Endothelial cell (in vitro differentiated cells): Measurements from ENCODE around the gene TUBB. TPM values are rescaled to one million over a fixed set of nuclear protein-coding genes. Genes with fewer than 3 reads are reported as not detected.

Source experiments
- DNase-seq: peaks from one replicate; pipeline ENCODE4 v3.0.0; 2021; ENCODE audit warnings: low spot score
- H3K27ac Mint-ChIP-seq: one replicate; pipeline ENCODE4 v1.8.0; 2021; ENCODE audit warnings: mixed read lengths, inconsistent platforms; ENCODE audit not compliant: unreplicated experiment
- H3K27me3 Mint-ChIP-seq: one replicate; pipeline ENCODE4 v1.8.0; 2021; ENCODE audit warnings: mild to moderate bottlenecking, moderate library complexity, mixed read lengths, inconsistent platforms; ENCODE audit not compliant: unreplicated experiment
- H3K36me3 Mint-ChIP-seq: one replicate; pipeline ENCODE4 v1.8.0; 2021; ENCODE audit warnings: mild to moderate bottlenecking, low read depth, mixed read lengths, inconsistent platforms; ENCODE audit not compliant: unreplicated experiment
- H3K4me1 Mint-ChIP-seq: one replicate; pipeline ENCODE4 v1.8.0; 2021; ENCODE audit warnings: mild to moderate bottlenecking, mixed read lengths, inconsistent platforms; ENCODE audit not compliant: unreplicated experiment
- H3K4me3 Mint-ChIP-seq: one replicate; pipeline ENCODE4 v1.8.0; 2021; ENCODE audit warnings: mild to moderate bottlenecking, mixed read lengths, inconsistent platforms; ENCODE audit not compliant: unreplicated experiment
- H3K9me3 Mint-ChIP-seq: one replicate; pipeline ENCODE4 v1.8.0; 2021; ENCODE audit warnings: mixed read lengths, inconsistent platforms; ENCODE audit not compliant: unreplicated experiment
- total RNA-seq: library from RNA; stranded (reverse); fragmentation: NEBNext Ultra II Directional; extraction: Animal tissue kit (Norgen Biotek cat#: 25700); gene quantifications from one replicate; pipeline ENCODE4 v1.2.1, GENCODE V29; 2021; ENCODE audit not compliant: unreplicated experiment
- TF ChIP-seq, protein P1 (sequence below): fragments of 200-600 bp; sonication (generic); IDR thresholded peaks from one replicate; pipeline ENCODE4 v1.5.0; 2021; ENCODE audit warnings: antibody characterized with exemption; ENCODE audit not compliant: unreplicated experiment

TUBB gene
- total RNA-seq, 1 donor from 2014 or later, result 1,094 TPM

DNA sequence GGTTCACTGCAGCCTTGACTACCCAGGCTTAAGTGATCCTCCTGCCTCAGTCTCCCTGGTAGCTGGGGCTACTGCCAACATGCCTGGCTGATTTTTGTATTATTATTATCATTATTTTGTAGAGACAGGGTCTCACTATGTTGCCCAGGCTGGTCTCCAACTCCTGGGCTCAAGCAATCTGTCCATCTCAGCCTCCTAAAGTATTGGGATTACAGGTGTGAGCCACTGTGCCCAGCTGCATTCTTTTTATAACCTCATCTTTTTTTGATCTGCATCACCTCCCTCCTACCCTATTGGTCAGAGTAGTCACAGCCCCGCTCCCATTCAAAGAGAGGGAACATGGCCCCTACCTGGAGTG, 47.8 kb downstream of the TUBB start:
- TF ChIP-seq, protein P1, sequence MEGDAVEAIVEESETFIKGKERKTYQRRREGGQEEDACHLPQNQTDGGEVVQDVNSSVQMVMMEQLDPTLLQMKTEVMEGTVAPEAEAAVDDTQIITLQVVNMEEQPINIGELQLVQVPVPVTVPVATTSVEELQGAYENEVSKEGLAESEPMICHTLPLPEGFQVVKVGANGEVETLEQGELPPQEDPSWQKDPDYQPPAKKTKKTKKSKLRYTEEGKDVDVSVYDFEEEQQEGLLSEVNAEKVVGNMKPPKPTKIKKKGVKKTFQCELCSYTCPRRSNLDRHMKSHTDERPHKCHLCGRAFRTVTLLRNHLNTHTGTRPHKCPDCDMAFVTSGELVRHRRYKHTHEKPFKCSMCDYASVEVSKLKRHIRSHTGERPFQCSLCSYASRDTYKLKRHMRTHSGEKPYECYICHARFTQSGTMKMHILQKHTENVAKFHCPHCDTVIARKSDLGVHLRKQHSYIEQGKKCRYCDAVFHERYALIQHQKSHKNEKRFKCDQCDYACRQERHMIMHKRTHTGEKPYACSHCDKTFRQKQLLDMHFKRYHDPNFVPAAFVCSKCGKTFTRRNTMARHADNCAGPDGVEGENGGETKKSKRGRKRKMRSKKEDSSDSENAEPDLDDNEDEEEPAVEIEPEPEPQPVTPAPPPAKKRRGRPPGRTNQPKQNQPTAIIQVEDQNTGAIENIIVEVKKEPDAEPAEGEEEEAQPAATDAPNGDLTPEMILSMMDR, result no peak
- DNase-seq, result no peak
- Mint-ChIP-seq H3K36me3 (no peaks in the 10 kb centered on the region), H3K27ac (no peak overlapping the region), H3K27me3 (peaks cover 10% of the 10 kb centered on the region), H3K9me3 (no peaks in the 10 kb centered on the region), H3K4me1 (peaks cover 48% of the 10 kb centered on the region), H3K4me3 (no peak overlapping the region)

DNA sequence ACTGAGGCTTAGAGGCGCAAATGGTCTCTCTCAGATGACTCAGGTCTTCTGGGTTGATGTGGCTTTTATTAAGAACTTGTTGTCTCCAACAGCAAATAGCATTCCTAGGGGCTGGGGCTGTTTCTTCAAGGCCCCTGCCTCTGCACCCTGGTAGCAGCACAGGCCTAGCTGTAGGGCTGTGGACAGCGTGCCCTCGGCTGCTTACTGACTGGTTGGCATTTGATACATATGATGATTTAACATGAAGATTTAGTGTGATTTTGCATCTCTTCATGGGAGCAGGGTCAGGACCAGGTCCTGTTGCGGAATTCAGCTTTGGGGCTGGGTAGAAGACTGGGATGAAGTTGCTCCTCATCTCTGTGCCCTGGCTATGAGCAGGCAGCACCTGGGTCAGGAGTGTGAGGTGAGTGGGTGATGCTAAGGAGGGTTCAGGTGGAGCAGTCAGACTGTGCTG, 48.5 kb downstream of the TUBB start:
- no peak for DNase-seq
- peak overlapping the region; percentile 48 for H3K27ac Mint-ChIP-seq
- H3K27me3 Mint-ChIP-seq, result peaks cover 10% of the 10 kb centered on the region
- H3K4me3 Mint-ChIP-seq, result no peak overlapping the region
- no peaks in the 10 kb centered on the region for H3K36me3 Mint-ChIP-seq
- TF ChIP-seq, protein P1, result no peak
- peaks cover 42% of the 10 kb centered on the region for H3K4me1 Mint-ChIP-seq
- no peaks in the 10 kb centered on the region for H3K9me3 Mint-ChIP-seq

DNA sequence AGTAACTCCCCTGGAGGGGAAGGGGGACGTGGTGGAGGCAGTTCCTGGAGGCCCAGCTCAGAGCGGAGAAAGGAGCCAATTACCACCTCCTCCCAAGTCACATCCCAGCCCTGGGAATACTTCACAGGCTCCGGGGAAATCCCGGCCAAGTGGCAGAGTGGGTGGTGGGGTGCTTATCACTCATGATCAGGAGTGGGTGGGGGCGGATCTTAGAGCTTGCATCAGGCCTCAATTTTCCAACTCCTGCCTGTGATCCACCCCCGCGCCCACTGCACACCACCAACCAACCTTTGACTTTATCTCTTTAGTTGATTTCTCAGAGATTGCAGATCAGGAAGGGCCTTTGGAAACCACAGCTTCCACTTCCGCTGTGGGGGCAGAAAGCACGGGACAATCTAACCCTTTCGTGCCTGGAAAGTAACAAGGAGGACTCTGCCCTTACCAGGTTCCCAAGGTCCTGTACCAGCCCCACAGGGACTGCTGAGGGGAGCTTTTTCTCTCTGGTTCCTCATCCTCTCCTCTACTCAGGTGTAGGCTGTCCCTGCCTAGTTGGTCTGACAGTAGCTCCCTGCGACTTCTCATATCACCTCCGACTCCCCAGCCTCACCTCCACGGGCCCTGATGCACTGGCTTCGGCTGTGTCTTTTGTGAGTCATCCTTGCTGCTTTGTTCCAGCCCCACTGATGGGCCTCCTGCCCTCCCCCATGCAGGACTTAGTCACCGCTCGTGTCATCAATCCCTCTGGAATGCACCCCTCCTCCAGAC, 49.1 kb downstream of the TUBB start:
- Mint-ChIP-seq H3K36me3 (no peaks in the 10 kb centered on the region), H3K27me3 (peaks cover 7% of the 10 kb centered on the region), H3K9me3 (no peaks in the 10 kb centered on the region), H3K4me3 (no peak overlapping the region), H3K27ac (peak overlapping the region; percentile 64), H3K4me1 (peaks cover 36% of the 10 kb centered on the region)
- DNase-seq, result no peak
- TF ChIP-seq, protein P1, result no peak

DNA sequence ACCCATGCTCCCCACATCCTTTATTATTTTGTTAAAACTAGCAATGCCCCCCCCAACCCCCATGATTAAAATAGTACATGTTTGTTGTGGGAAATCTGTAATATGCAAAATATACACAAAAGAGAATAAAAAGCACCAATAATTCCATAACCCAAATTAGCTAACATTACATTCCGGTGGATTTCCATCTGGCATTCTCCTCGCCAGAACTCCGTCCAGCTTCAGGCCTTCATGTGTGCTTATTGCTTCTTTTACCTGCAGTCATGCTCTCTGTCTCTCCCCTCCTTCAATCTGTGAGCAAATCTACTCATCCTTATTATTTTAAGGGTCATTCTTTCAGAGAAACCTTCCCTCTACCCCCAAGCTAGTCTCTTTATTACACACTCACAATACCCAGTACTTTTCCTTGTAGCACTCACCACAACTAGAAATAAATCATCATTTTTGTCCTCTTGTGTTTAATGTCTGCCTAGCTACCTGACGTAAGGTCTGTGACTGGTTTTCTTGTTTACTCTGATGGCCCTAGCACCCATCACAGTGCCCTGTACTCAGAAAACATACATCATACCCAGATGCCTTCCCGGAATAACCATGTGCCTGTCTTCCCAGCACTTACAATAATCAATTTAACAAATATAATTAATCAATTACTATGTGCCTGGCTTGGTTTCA, 49.8 kb downstream of the TUBB start:
- H3K4me3 Mint-ChIP-seq, result no peak overlapping the region
- no peak for DNase-seq
- H3K36me3 Mint-ChIP-seq, result no peaks in the 10 kb centered on the region
- H3K27ac Mint-ChIP-seq, result peak overlapping the region; percentile 64
- TF ChIP-seq, protein P1, result no peak
- no peaks in the 10 kb centered on the region for H3K9me3 Mint-ChIP-seq
- peaks cover 7% of the 10 kb centered on the region for H3K27me3 Mint-ChIP-seq
- peaks cover 31% of the 10 kb centered on the region for H3K4me1 Mint-ChIP-seq

DNA sequence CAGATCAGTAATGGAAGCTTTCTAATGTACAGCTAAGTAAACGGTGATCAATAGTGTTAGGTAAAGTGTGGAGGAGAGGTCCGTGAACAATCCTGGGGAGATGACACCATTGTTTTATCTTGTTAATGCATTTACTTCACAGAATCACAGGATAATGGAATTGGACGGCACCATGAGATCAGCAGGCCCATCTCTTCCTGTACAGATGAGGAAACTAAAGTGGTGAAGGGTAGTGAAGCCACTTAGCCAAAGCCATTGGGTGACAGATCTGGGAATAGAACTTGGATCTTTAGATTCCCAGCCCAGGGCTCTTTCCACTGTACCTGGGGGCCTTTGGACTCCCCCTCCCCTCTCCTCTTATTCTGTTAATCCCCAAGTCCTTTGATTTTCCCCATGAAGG, 50.4 kb downstream of the TUBB start:
- no peak overlapping the region for H3K4me3 Mint-ChIP-seq
- no peak for DNase-seq
- no peaks in the 10 kb centered on the region for H3K9me3 Mint-ChIP-seq
- peaks cover 25% of the 10 kb centered on the region for H3K4me1 Mint-ChIP-seq
- peaks cover 7% of the 10 kb centered on the region for H3K27me3 Mint-ChIP-seq
- TF ChIP-seq, protein P1, result no peak
- H3K27ac Mint-ChIP-seq, result peak overlapping the region; percentile 32
- H3K36me3 Mint-ChIP-seq, result no peaks in the 10 kb centered on the region
